Activated CD8-positive, alpha-beta T cell treated with anti-CD3 and anti-CD28 coated beads for 36 hours (primary cell): ENCODE results near the gene TTC38. TPM values are rescaled to one million over a fixed set of nuclear protein-coding genes. Genes with fewer than 3 reads are reported as not detected.

Source experiments
- ATAC-seq: fragments of 200-7000 bp; cut with Tn5 transposase; one replicate; pipeline ENCODE4 v1.10.0; 2021; ENCODE audit warnings: mild to moderate bottlenecking, moderate library complexity
- CTCF ChIA-PET: fragments of 350-600 bp; sonication (Branson Sonifier 250); formaldehyde crosslinking; loops from one replicate; lab custom pipeline; 2021; ENCODE audit warnings: antibody characterized with exemption; lab: Charles Lee
- POLR2A ChIA-PET: fragments of 350-600 bp; sonication (Branson Sonifier 250); formaldehyde crosslinking; loops from one replicate; lab custom pipeline; 2021; ENCODE audit warnings: antibody characterized with exemption; lab: Charles Lee
- DNase-seq: peaks from one replicate; pipeline ENCODE4 v3.0.0-alpha.2; 2020
- H3K27ac Mint-ChIP-seq: one replicate; pipeline ENCODE4 v1.8.0; 2021; ENCODE audit warnings: mild to moderate bottlenecking, mixed read lengths
- H3K27me3 Mint-ChIP-seq: one replicate; pipeline ENCODE4 v1.8.0; 2021; ENCODE audit warnings: mixed read lengths
- H3K36me3 Mint-ChIP-seq: one replicate; pipeline ENCODE4 v1.8.0; 2021; ENCODE audit warnings: low read depth, mixed read lengths
- H3K4me1 Mint-ChIP-seq: one replicate; pipeline ENCODE4 v1.8.0; 2021; ENCODE audit warnings: low read depth, mixed read lengths
- H3K4me3 Mint-ChIP-seq: one replicate; pipeline ENCODE4 v1.8.0; 2021; ENCODE audit warnings: mild to moderate bottlenecking, moderate library complexity, mixed read lengths
- H3K9me3 Mint-ChIP-seq: one replicate; pipeline ENCODE4 v1.8.0; 2021; ENCODE audit warnings: mixed read lengths
- intact Hi-C: fragments of 100-400 bp; cut with micrococcal nuclease; formaldehyde crosslinking; loops from one replicate; pipeline ENCODE4 v1.10.0; 2022
- total RNA-seq, 2 experiments: library from RNA; stranded (reverse); gene quantifications; one replicate each; pipeline ENCODE4 v1.2.3, GENCODE V29; 2021
- TF ChIP-seq, protein P1 (sequence below): fragments of 200-600 bp; IDR thresholded peaks from one replicate; pipeline ENCODE4 v1.8.0; 2022; ENCODE audit warnings: antibody characterized with exemption, mild to moderate bottlenecking

Gene TTC38
- total RNA-seq = 10 to 100 TPM in 1 of 2 experiments, 1 to 10 TPM in 1; 9.0 to 11.9 TPM

DNA sequence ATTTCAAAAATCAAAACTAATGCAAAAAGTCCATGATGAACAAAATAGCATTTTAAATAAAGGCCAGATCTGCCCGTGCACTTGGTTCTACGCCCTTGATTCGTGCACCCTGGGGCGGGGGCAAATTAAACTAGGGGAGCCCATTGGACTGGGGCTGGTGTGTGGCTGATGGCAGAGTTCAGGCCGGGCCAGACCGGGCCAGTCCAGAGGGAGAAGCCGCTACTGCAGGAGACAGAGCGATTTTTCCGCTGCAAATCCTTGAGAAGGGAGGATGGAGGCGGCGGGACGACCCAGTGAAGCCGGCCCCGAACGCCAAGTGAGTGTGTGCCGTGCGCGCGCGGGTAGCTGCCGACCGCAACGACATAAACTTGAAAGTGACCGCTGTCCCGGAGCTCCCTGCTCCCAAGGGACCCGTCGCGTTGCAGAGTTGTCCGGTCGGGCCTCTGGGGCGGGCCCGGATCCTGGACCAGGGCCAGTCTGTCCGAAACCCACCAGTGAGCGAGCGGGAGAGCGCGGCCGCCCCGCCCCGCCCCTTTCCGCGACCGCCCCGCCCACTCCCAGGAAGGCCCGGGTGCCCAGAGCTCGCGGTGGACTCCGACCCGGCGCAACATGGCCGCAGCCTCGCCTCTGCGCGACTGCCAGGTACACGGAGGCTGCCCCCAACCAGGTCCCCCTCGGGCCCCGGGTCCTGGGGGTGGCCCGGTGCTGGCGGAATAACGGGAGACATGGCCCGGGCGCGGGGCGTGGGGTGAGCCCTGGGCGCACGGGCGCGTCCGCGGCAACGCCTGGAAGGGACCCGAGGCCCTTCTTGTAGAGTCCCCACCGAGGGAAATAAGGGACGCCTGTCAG, at the start of gene TTC38:
TTC38 (plus strand) TSS at position 578 of the 849 bp plus-strand sequence; CDS start at position 610, 32 bp downstream.
- no peaks in the 10 kb centered on the region for H3K9me3 Mint-ChIP-seq
- no peaks in the 10 kb centered on the region for H3K36me3 Mint-ChIP-seq
- POLR2A ChIA-PET = interaction anchor here (0.7 to 1.8 kb wide), 4 partner anchors 10 to 69 kb away, joined by 3 to 7 read pairs (median 4); partner anchors contain the start of gene CDPF1
- DNase-seq (peak; percentile 48), ATAC-seq (peak; percentile 88)
- H3K27ac Mint-ChIP-seq = peak within 1 kb of the TSS; percentile 27
- peak within 1 kb of the TSS; percentile 77 for H3K4me3 Mint-ChIP-seq
- H3K4me1 Mint-ChIP-seq = peaks cover 11% of the 10 kb centered on the region
- CTCF ChIA-PET = interaction anchor here (1.4 to 2.1 kb wide), 2 partner anchors 9 to 19 kb away, joined by 3 to 6 read pairs; no protein-coding TSS in a partner anchor
- intact Hi-C loops = no loop called here
- peaks cover 27% of the 10 kb centered on the region for H3K27me3 Mint-ChIP-seq
- TF ChIP-seq, protein P1, sequence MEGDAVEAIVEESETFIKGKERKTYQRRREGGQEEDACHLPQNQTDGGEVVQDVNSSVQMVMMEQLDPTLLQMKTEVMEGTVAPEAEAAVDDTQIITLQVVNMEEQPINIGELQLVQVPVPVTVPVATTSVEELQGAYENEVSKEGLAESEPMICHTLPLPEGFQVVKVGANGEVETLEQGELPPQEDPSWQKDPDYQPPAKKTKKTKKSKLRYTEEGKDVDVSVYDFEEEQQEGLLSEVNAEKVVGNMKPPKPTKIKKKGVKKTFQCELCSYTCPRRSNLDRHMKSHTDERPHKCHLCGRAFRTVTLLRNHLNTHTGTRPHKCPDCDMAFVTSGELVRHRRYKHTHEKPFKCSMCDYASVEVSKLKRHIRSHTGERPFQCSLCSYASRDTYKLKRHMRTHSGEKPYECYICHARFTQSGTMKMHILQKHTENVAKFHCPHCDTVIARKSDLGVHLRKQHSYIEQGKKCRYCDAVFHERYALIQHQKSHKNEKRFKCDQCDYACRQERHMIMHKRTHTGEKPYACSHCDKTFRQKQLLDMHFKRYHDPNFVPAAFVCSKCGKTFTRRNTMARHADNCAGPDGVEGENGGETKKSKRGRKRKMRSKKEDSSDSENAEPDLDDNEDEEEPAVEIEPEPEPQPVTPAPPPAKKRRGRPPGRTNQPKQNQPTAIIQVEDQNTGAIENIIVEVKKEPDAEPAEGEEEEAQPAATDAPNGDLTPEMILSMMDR = no peak

DNA sequence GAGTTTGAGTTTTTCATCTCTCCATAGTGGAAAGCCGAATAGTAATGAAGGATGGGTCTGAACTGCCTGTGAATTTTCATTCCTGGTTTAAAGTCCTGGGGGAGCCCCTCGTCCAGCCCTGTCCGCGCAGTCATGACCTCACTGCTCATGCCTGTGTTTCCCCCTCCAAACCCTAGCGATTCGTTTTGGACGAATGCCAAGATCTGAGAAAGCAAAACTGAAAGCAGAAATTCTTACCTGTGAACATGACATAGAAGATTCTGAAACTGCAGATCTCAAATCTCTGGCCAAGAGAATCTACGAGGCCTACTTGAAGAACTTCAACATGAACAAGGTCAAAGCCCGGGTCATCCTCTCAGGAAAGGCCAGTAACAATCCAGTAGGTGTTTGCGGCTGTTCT, 48.2 kb upstream of the TTC38 start:
- CTCF ChIA-PET = no interaction called here
- no peak for ATAC-seq
- POLR2A ChIA-PET = no interaction called here
- Mint-ChIP-seq H3K4me3 (no peak overlapping the region), H3K4me1 (peaks cover 15% of the 10 kb centered on the region), H3K27me3 (no peaks in the 10 kb centered on the region), H3K9me3 (no peaks in the 10 kb centered on the region), H3K27ac (peak overlapping the region; percentile 39), H3K36me3 (peaks cover 16% of the 10 kb centered on the region)
- intact Hi-C loops = no loop called here
- TF ChIP-seq, protein P1 = no peak
- peak; percentile 8 for DNase-seq

DNA sequence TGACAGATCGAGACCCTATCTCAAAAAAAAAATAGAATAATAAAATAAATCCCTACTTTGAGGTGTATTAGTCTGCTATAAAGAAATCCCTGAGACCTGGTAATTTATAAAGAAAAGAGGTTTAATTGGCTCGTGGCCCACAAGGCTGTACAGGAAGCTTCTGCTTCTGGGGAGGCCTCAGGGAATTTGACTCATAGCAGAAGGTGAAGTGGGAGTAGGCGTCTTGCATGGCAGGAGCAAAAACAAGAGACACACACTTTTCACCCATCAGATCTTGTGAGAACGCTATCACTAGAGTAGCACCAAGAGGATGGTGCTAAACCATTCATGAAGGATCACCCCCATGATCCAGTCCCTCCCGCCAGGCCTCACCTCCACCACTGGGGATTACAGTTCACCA, 46.9 kb upstream of the TTC38 start:
- intact Hi-C loops = no loop called here
- H3K36me3 Mint-ChIP-seq = peaks cover 20% of the 10 kb centered on the region
- TF ChIP-seq, protein P1 = no peak
- H3K4me3 Mint-ChIP-seq = no peak overlapping the region
- H3K9me3 Mint-ChIP-seq = no peaks in the 10 kb centered on the region
- ChIA-PET CTCF (no interaction called here), POLR2A (no interaction called here)
- H3K27me3 Mint-ChIP-seq = no peaks in the 10 kb centered on the region
- H3K4me1 Mint-ChIP-seq = peaks cover 15% of the 10 kb centered on the region
- DNase-seq (peak; percentile 8), ATAC-seq (peak; percentile 20)
- peak overlapping the region; percentile 68 for H3K27ac Mint-ChIP-seq

DNA sequence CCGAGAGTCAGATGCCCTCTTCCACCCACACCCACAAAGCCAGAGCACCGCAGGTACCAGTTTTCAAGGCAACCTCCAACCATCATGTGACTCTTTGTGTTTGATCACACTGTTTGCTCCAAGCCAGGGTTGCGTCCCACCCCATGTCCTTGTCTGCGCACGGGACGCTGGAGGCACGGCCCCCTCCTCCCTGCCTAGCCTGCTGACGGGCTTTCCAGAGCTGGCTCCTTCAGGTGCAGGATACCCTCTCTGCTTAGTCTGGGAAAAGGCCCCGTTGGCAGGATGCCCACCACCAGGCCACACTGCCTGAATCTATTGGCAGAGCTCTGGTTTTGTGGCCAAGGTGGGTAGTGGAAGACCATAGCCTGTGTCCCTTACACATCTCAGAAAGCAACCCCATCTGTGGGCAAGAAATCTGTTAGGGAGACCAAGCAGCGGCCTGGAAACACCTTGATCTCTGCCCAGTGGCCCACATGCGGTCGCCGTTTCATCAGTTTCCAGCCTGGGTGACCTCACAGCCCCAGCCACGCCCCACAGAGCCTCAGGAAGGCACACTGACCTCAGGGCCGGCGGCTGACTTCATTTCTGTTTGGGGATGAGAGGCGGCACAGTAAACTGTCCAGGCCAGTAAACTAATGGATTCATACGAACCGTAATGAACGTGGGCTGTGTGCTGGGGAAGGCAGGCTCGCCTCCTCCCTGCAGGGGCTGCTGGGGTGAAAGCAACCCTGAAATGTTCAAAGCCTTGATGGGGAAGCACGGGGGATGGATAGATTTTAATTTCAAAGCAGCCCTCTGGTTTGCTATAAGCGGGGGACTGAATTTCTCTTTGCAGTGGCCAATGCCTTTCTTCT, 43.5 kb upstream of the TTC38 start:
- no peak overlapping the region for H3K27ac Mint-ChIP-seq
- peaks cover 13% of the 10 kb centered on the region for H3K4me1 Mint-ChIP-seq
- DNase-seq (no peak), ATAC-seq (no peak)
- no peak overlapping the region for H3K4me3 Mint-ChIP-seq
- no peaks in the 10 kb centered on the region for H3K27me3 Mint-ChIP-seq
- TF ChIP-seq, protein P1 = no peak
- CTCF ChIA-PET = no interaction called here
- H3K9me3 Mint-ChIP-seq = no peaks in the 10 kb centered on the region
- H3K36me3 Mint-ChIP-seq = peaks cover 17% of the 10 kb centered on the region
- intact Hi-C loops = no loop called here
- POLR2A ChIA-PET = interaction anchor here (0.6 kb wide), 2 partner anchors 77 to 80 kb away, joined by 3 read pairs; no protein-coding TSS in a partner anchor
